K562 (cell line): ENCODE data around the gene ASMTL. TPM values are rescaled to one million over a fixed set of nuclear protein-coding genes. Genes with fewer than 3 reads are reported as not detected.

ENCODE experiments used
- ARID2 ChIP-seq: fragments of 450-650 bp; IDR thresholded peaks from 2 replicates; pipeline ENCODE4 v1.6.1; 2017; ENCODE audit warnings: antibody characterized with exemption, mild to moderate bottlenecking
- EGR1 ChIP-seq: fragments of 450-650 bp; conservative IDR thresholded peaks from 2 replicates; pipeline ENCODE4 v1.6.1; 2017; ENCODE audit warnings: mild to moderate bottlenecking
- ETV1 ChIP-seq: fragments of 450-650 bp; conservative IDR thresholded peaks from 2 replicates; pipeline ENCODE4 v1.6.1; 2016; ENCODE audit warnings: missing genetic modification characterization, control low read depth, low read depth, missing compliant biosample characterization
- FOXA1 ChIP-seq: fragments of 450-650 bp; IDR thresholded peaks from 2 replicates; pipeline ENCODE4 v1.6.1; 2016; ENCODE audit warnings: mild to moderate bottlenecking, borderline replicate concordance
- FOXM1 ChIP-seq, 2 experiments: fragments of 450-650 bp in 1 of 2; sonication (generic) in 1 of 2; formaldehyde crosslinking in 1 of 2; IDR thresholded peaks; 2 replicates each; pipeline versions ENCODE4 v1.6.1 to v1.9.0; 2017 to 2022; ENCODE audit warnings: low read depth in 2 of 2, mild to moderate bottlenecking in 2 of 2, missing genetic modification reagents in 1 of 2, moderate library complexity in 1 of 2
- GTF2E2 ChIP-seq: fragments of 200-800 bp; sonication (Bioruptor generic); IDR thresholded peaks from 2 replicates; pipeline ENCODE4 v1.6.1; 2016; ENCODE audit warnings: missing genetic modification characterization, missing compliant biosample characterization
- HMG20B ChIP-seq: fragments of 250-450 bp; sonication (Bioruptor Pico); IDR thresholded peaks from 2 replicates; pipeline ENCODE4 v1.5.0; 2021; ENCODE audit warnings: mild to moderate bottlenecking
- KAT8 ChIP-seq: fragments of 450-650 bp; IDR thresholded peaks from 2 replicates; pipeline ENCODE4 v1.6.1; 2016; ENCODE audit warnings: low read depth, mild to moderate bottlenecking
- MIER1 ChIP-seq: fragments of 450-650 bp; IDR thresholded peaks from 2 replicates; pipeline ENCODE4 v1.6.1; 2016; ENCODE audit warnings: antibody characterized with exemption, mild to moderate bottlenecking, low read depth
- NFE2L1 ChIP-seq: fragments of 450-650 bp; IDR thresholded peaks from 2 replicates; pipeline ENCODE4 v1.6.1; 2016; ENCODE audit warnings: missing genetic modification characterization, low read depth, mild to moderate bottlenecking, missing compliant biosample characterization, moderate library complexity, borderline replicate concordance
- PHF20 ChIP-seq: fragments of 450-650 bp; IDR thresholded peaks from 2 replicates; pipeline ENCODE4 v1.6.1; 2018; ENCODE audit not compliant: partially characterized antibody
- RAD21 ChIP-seq, 2 experiments: fragments of 250-450 bp in 1 of 2; fragments of 450-650 bp in 1 of 2; sonication (Bioruptor Pico) in 1 of 2; formaldehyde crosslinking in 1 of 2; IDR thresholded peaks in 1 of 2; conservative IDR thresholded peaks in 1 of 2; 2 replicates each; pipeline versions ENCODE4 v1.4.0 to v1.8.0; 2020 to 2022; ENCODE audit warnings: mild to moderate bottlenecking in 2 of 2, moderate library complexity in 1 of 2
- RBBP5 ChIP-seq: fragments of 200-600 bp; sonication (generic); IDR thresholded peaks from 2 replicates; pipeline ENCODE4 v1.6.1; 2012; ENCODE audit warnings: borderline replicate concordance, mild to moderate bottlenecking, low read length, control low read depth, inconsistent platforms; ENCODE audit not compliant: insufficient read depth, poor library complexity, severe bottlenecking
- RBFOX2 ChIP-seq: fragments of 200-400 bp; formaldehyde crosslinking; IDR thresholded peaks from 2 replicates; pipeline ENCODE4 v1.6.1; 2017; ENCODE audit warnings: low read depth, mild to moderate bottlenecking, low read length, moderate library complexity
- RHOXF2B ChIP-seq: fragments of 250-450 bp; sonication (Bioruptor Pico); conservative IDR thresholded peaks from 2 replicates; pipeline ENCODE4 v1.5.1; 2021
- SIN3A ChIP-seq, 2 experiments: fragments of 150-350 bp in 1 of 2; IDR thresholded peaks; 2 replicates each; pipeline ENCODE4 v1.6.1; 2011 to 2016; ENCODE audit warnings: borderline replicate concordance in 2 of 2, low read depth in 2 of 2, low read length in 2 of 2, mild to moderate bottlenecking in 2 of 2, moderate library complexity in 2 of 2; ENCODE audit not compliant: control insufficient read depth in 1 of 2
- SMARCA4 ChIP-seq: fragments of 450-650 bp; IDR thresholded peaks from 2 replicates; pipeline ENCODE4 v1.6.1; 2016
- SMARCA5 ChIP-seq: fragments of 450-650 bp; IDR thresholded peaks from 2 replicates; pipeline ENCODE4 v1.6.1; 2016
- STAT5B ChIP-seq: fragments of 250-450 bp; sonication (Bioruptor Pico); IDR thresholded peaks from 2 replicates; pipeline ENCODE4 v1.8.0; 2021; ENCODE audit warnings: mild to moderate bottlenecking, inconsistent platforms
- TEAD1 ChIP-seq, 2 experiments: fragments of 450-650 bp in 1 of 2; sonication (generic) in 1 of 2; formaldehyde crosslinking; IDR thresholded peaks; 2 replicates each; pipeline versions ENCODE4 v1.4.0 to v1.8.0; 2020 to 2022; ENCODE audit warnings: mild to moderate bottlenecking in 2 of 2, missing genetic modification reagents in 1 of 2
- TGIF2 ChIP-seq: sonication (generic); formaldehyde crosslinking; IDR thresholded peaks from 2 replicates; pipeline ENCODE4 v1.8.1; 2022; ENCODE audit warnings: mild to moderate bottlenecking, missing genetic modification reagents, moderate library complexity
- TOE1 ChIP-seq, 2 experiments: fragments of 450-650 bp in 1 of 2; sonication (generic) in 1 of 2; formaldehyde crosslinking in 1 of 2; IDR thresholded peaks; 2 replicates each; pipeline versions ENCODE4 v1.7.1 to v1.8.0; 2016 to 2022; ENCODE audit warnings: borderline replicate concordance in 2 of 2, mild to moderate bottlenecking in 2 of 2, antibody characterized with exemption in 1 of 2, inconsistent platforms in 1 of 2, low read depth in 1 of 2, missing genetic modification reagents in 1 of 2, moderate library complexity in 1 of 2
- TRIM28 ChIP-seq: fragments of 450-650 bp; IDR thresholded peaks from 2 replicates; pipeline ENCODE4 v1.6.1; 2017
- ZNF174 ChIP-seq: fragments of 250-450 bp; sonication (Bioruptor Pico); IDR thresholded peaks from 2 replicates; pipeline ENCODE4 v1.4.0; 2020; ENCODE audit warnings: mild to moderate bottlenecking
- polyA plus RNA-seq, 8 experiments: library from polyadenylated mRNA; depleted of rRNA in 4 of 8; stranded (reverse) in 5 of 8; unstranded in 3 of 8; fragments of >200 nt; fragmentation: Nextera tagmentation in 2 of 8; fragmentation: Illumina TruSeq in 1 of 8; extraction: Ambion mirVana in 2 of 8; extraction: Trizol in 1 of 8; gene quantifications; 2 replicates each; pipeline versions ENCODE4 v1.2.1 to v1.2.3, GENCODE V29; 2011 to 2014; ENCODE audit warnings: inconsistent platforms in 1 of 8, missing spikeins in 1 of 8
- total RNA-seq, 7 experiments: library from RNA; depleted of rRNA in 6 of 7; stranded (reverse); fragments of >200 nt in 6 of 7; fragmentation: Illumina TruSeq in 2 of 7; extraction: Trizol in 2 of 7; gene quantifications; 2 replicates each; pipeline versions ENCODE4 v1.2.1 to v1.2.3, GENCODE V29; 2011 to 2021; ENCODE audit warnings: low replicate concordance in 1 of 7
- TF ChIP-seq, protein P1 (sequence below): fragments of 450-650 bp; formaldehyde crosslinking; IDR thresholded peaks from 2 replicates; pipeline ENCODE4 v1.4.0; 2020; ENCODE audit warnings: mild to moderate bottlenecking
- TF ChIP-seq, protein P2 (sequence below): IDR thresholded peaks from 2 replicates; pipeline ENCODE4 v1.6.1; 2014; ENCODE audit warnings: antibody characterized with exemption

Gene ASMTL
- total and polyA plus RNA-seq, 9 of the 15 experiments (the other 6 are each of a cell fraction or from before 2014, with no cell fraction given), result 0.56 to 20.6 (median 7.6) TPM

DNA sequence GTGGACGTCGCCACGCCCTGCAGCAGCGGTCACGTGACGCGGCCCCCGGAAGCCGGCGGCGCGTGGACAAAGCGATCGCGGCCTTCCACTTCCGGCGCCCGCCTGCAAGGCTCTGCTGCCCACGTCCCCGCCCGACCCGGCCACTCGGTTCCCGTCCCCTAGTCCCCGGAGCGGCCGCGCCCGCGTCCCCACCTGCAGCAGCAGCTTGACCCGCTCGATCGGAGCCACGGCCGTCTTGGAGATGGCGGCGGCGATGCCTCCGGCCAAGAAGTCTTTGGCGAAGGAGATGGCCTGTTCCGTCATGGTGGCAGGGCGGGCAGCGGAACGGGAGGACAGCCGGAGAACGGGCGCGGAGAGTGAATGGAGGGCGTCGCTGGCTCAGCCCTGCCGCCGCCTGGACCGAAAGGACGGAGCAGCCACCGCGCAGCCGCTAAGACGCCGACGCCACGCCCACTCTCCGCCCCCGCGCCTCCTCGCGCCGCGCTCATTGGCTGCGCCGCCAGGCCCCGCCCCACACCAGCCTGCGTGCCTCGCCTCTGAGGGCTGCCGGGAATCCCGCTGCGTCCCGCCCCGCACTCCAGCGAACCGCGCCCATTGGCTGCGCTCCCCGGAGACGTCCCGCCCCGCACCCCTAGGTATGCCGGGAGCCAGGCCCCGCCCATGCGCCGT lies 60.9 kb downstream of the ASMTL start, which contains the start of gene SLC25A6 (continued):
- TF ChIP-seq ARID2 (no peak), MIER1 (no peak), RAD21 (CRISPR knock-in tag; conservative IDR thresholded peaks at IDR 0.05 in 1 of 2, IDR thresholded peaks at IDR 0.05 in 1 of 2) (no peak; a peak in 1 of 4 replicates), GTF2E2 (tag) (peak; percentile 43; the same call in 1 of the 2 replicates), RHOXF2B (CRISPR knock-in tag) (no peak), FOXM1 (IDR thresholded peaks at IDR 0.05; ENCODE audit: low read depth) (no peak), FOXM1 (CRISPR knock-in tag; IDR thresholded peaks at IDR 0.05; ENCODE audit: low read depth) (no peak; the same call in 1 of the 2 replicates), STAT5B (no peak), SMARCA5 (no peak; the same call in 1 of the 2 replicates), ZNF174 (CRISPR knock-in tag) (no peak), SMARCA4 (no peak), TEAD1 (CRISPR knock-in tag; IDR thresholded peaks at IDR 0.05) (peak in 1 of 2 experiments; percentile 13; a peak in 1 of 4 replicates), ETV1 (tag) (peak; percentile 77), TRIM28 (no peak), EGR1 (peak; percentile 55), SIN3A (IDR thresholded peaks at IDR 0.05; ENCODE audit: borderline replicate concordance in 2 of 2, control insufficient read depth in 1 of 2, low read depth in 2 of 2, low read length in 2 of 2) (no peak; a peak in 2 of 4 replicates), HMG20B (CRISPR knock-in tag) (no peak), KAT8 (no peak), TGIF2 (CRISPR knock-in tag) (no peak), RBFOX2 (peak; percentile 96), TOE1 (IDR thresholded peaks at IDR 0.05; ENCODE audit: borderline replicate concordance) (peak; percentile 99), TOE1 (CRISPR knock-in tag; IDR thresholded peaks at IDR 0.05; ENCODE audit: borderline replicate concordance, low read depth) (no peak), FOXA1 (no peak), PHF20 (peak; percentile 47), RBBP5 (no peak), NFE2L1 (tag) (no peak)
- TF ChIP-seq, protein P1, sequence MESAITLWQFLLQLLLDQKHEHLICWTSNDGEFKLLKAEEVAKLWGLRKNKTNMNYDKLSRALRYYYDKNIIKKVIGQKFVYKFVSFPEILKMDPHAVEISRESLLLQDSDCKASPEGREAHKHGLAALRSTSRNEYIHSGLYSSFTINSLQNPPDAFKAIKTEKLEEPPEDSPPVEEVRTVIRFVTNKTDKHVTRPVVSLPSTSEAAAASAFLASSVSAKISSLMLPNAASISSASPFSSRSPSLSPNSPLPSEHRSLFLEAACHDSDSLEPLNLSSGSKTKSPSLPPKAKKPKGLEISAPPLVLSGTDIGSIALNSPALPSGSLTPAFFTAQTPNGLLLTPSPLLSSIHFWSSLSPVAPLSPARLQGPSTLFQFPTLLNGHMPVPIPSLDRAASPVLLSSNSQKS (CRISPR knock-in tag), result no peak
- TF ChIP-seq, protein P2, sequence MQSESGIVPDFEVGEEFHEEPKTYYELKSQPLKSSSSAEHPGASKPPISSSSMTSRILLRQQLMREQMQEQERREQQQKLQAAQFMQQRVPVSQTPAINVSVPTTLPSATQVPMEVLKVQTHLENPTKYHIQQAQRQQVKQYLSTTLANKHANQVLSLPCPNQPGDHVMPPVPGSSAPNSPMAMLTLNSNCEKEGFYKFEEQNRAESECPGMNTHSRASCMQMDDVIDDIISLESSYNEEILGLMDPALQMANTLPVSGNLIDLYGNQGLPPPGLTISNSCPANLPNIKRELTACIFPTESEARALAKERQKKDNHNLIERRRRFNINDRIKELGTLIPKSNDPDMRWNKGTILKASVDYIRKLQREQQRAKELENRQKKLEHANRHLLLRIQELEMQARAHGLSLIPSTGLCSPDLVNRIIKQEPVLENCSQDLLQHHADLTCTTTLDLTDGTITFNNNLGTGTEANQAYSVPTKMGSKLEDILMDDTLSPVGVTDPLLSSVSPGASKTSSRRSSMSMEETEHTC, result 0 out of 2 replicates have a peak, but pooled peaks have one; percentile 58
